Fibroblast of villous mesenchyme (primary cell): Measurements from ENCODE around the gene AHCY. TPM values are rescaled to one million over a fixed set of nuclear protein-coding genes. Genes with fewer than 3 reads are reported as not detected.
"Not testable (repeated sequence)": the region's sequence is repeated elsewhere in the genome, so short reads cannot be mapped to it uniquely, and the experiment has no call there.

ENCODE experiments used
- DNase-seq: peaks from one replicate; pipeline ENCODE4 v3.0.0-alpha.2; 2010; ENCODE audit warnings: low read depth
- H3K4me3 ChIP-seq: 2 replicates; pipeline ENCODE4 v1.5.1; 2011; ENCODE audit warnings: low read depth, mild to moderate bottlenecking, low read length
- CTCF ChIP-seq: IDR thresholded peaks from 2 replicates; pipeline ENCODE4 v1.5.1; 2012; ENCODE audit warnings: low read depth, mild to moderate bottlenecking, low read length; ENCODE audit not compliant: insufficient read depth
- total RNA-seq: library from RNA; depleted of rRNA; stranded (reverse); fragments of >200 nt; gene quantifications from 2 replicates; pipeline ENCODE4 v1.2.3, GENCODE V29; 2012

AHCY gene
- total RNA-seq, 1 donor: 94.6 TPM

GRCh38 chr20:34294563-34294962 lies 8.6 kb downstream of the AHCY start:
- no peak for TF ChIP-seq CTCF
- H3K4me3 ChIP-seq: no peak overlapping the region

GRCh38 chr20:34293589-34293988 lies 9.6 kb downstream of the AHCY start:
- DNase-seq: no peak
- no peak overlapping the region for H3K4me3 ChIP-seq
- TF ChIP-seq CTCF: no peak

More at GRCh38 chr20:34294563-34294962, 8.6 kb downstream of the AHCY start:
- DNase-seq: no peak

GRCh38 chr20:34293119-34293518 lies 10.0 kb downstream of the AHCY start:
- no peak overlapping the region for H3K4me3 ChIP-seq
- TF ChIP-seq CTCF: no peak
- DNase-seq: no peak

- TF ChIP-seq CTCF: no peak
- no peak for DNase-seq
- no peak overlapping the region for H3K4me3 ChIP-seq
These were observed 10.7 kb downstream of the AHCY start for GRCh38 chr20:34292496-34292895.

GRCh38 chr20:34290471-34290870 lies 12.7 kb downstream of the AHCY start:
- no peak for TF ChIP-seq CTCF
- H3K4me3 ChIP-seq: no peak overlapping the region
- DNase-seq: no peak

- not testable (repeated sequence) for DNase-seq, H3K4me3 ChIP-seq
These were observed 15.7 kb downstream of the AHCY start for GRCh38 chr20:34287500-34287899.

GRCh38 chr20:34285450-34285849 lies 17.7 kb downstream of the AHCY start:
- no peak overlapping the region for H3K4me3 ChIP-seq
- no peak for TF ChIP-seq CTCF
- DNase-seq: no peak

GRCh38 chr20:34283844-34284243 lies 19.3 kb downstream of the AHCY start:
- no peak for DNase-seq
- no peak overlapping the region for H3K4me3 ChIP-seq
- TF ChIP-seq CTCF: no peak
